ENCODE data around the gene PELI2.

PELI2 gene

DNA sequence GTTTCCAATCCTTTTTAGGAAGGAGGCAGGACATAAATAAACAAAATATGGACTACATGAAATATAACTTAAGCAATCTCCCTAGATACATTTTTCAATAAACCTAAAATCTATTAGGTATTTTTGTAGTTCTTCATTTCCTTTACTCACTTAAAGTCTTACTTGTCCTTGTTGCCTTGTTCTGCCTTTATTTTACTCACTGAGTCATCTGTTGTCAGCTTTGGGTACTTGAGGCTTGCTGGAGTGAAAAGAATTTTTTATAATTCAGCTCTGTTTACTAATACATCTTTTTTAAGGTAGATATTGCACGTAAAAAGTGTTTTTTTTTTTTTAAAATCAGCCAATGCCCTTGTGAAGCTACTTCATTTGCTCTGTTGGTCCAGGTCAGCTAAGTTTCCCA is 216.2 kb downstream of the PELI2 start:
- Histone ChIP-seq H2AFZ (ENCODE audit: low read depth) (no peak overlapping the region), H3K27me3 (ENCODE audit: insufficient read depth, low read depth) (no peaks in the 10 kb centered on the region), H3K27ac (no peak overlapping the region), H3K9ac (no peak overlapping the region), H3K4me3 (IDR thresholded peaks at IDR 0.05; ENCODE audit: insufficient read depth, low read depth, low read length) (no peak overlapping the region), H4K20me1 (ENCODE audit: insufficient read depth) (no peaks in the 10 kb centered on the region), H3K79me2 (ENCODE audit: insufficient read depth, low read depth) (no peaks in the 10 kb centered on the region), H3K36me3 (ENCODE audit: insufficient read depth) (no peaks in the 10 kb centered on the region), H3K4me2 (no peak overlapping the region), H3K4me1 (ENCODE audit: low read depth, poor library complexity, severe bottlenecking) (no peaks in the 10 kb centered on the region)
- no peak for TF ChIP-seq CTCF (conservative IDR thresholded peaks at IDR 0.05; ENCODE audit: low read depth, low read length)

- H3K4me1 ChIP-seq (ENCODE audit: low read depth, poor library complexity, severe bottlenecking): peaks cover 3% of the 10 kb centered on the region
- no peak overlapping the region for H3K4me3 ChIP-seq (IDR thresholded peaks at IDR 0.05; ENCODE audit: insufficient read depth, low read depth, low read length)
- H3K9ac ChIP-seq: no peak overlapping the region
- no peak for TF ChIP-seq CTCF (conservative IDR thresholded peaks at IDR 0.05; ENCODE audit: low read depth, low read length)
- no peaks in the 10 kb centered on the region for H3K79me2 ChIP-seq (ENCODE audit: insufficient read depth, low read depth)
- H3K27ac ChIP-seq: no peak overlapping the region
- H2AFZ ChIP-seq (ENCODE audit: low read depth): no peak overlapping the region
- no peaks in the 10 kb centered on the region for H3K27me3 ChIP-seq (ENCODE audit: insufficient read depth, low read depth)
- no peaks in the 10 kb centered on the region for H3K36me3 ChIP-seq (ENCODE audit: insufficient read depth)
- no peaks in the 10 kb centered on the region for H4K20me1 ChIP-seq (ENCODE audit: insufficient read depth)
- H3K4me2 ChIP-seq: no peak overlapping the region
These were observed 220.5 kb downstream of the PELI2 start for GRCh38 chr14:56338674-56339073.

DNA sequence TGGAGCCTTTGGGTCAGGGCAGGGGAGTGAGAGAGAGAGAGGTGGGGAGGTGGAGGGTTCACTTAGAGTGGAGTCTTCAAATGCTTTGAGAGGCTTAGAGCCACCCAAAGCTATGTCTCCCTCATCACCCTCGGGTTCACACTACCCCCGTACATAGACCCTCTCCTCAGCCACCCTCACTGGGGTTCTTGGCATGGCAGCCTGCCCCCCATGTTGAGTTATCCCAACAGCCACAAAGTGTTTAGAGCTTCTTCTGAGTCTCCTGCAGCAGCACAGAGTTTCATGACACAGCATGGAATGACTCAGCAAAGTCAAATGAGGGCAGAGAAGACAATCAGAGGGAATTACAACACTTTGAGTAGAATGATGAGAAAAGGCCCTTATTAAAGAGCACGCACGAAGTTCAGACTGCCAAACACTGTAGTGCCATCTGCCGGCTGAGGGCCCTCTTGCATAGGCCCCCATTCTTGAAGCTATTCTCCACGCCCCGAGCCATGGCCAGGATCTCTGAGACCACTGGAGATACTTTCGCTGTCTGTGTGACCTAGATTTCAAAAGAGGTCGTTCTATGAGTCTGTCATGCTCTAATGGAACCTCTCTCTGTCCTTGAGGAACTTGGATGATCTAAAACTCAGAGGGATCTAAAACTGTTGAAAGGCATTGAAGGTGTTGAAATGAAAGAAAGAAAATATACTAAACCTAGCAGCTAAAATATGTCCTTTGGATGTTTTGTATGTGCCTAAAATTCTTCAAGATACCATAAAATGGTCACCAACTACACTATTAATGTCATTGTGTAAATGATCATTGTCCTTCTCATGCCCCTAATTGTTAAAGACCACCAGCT is 221.9 kb downstream of the PELI2 start:
- Histone ChIP-seq H3K4me1 (ENCODE audit: low read depth, poor library complexity, severe bottlenecking) (peaks cover 3% of the 10 kb centered on the region), H3K27ac (no peak overlapping the region), H4K20me1 (ENCODE audit: insufficient read depth) (no peaks in the 10 kb centered on the region), H3K4me3 (IDR thresholded peaks at IDR 0.05; ENCODE audit: insufficient read depth, low read depth, low read length) (no peak overlapping the region), H3K4me2 (no peak overlapping the region; the same call in 1 of the 2 replicates), H3K27me3 (ENCODE audit: insufficient read depth, low read depth) (no peaks in the 10 kb centered on the region), H3K9ac (no peak overlapping the region), H2AFZ (ENCODE audit: low read depth) (peak overlapping the region; percentile 57; the same call in 1 of the 2 replicates), H3K36me3 (ENCODE audit: insufficient read depth) (no peaks in the 10 kb centered on the region), H3K79me2 (ENCODE audit: insufficient read depth, low read depth) (no peaks in the 10 kb centered on the region)
- TF ChIP-seq CTCF (conservative IDR thresholded peaks at IDR 0.05; ENCODE audit: low read depth, low read length): peak; percentile 70

GRCh38 chr14:56340932-56341331 is 222.7 kb downstream of the PELI2 start:
- no peaks in the 10 kb centered on the region for H3K79me2 ChIP-seq (ENCODE audit: insufficient read depth, low read depth)
- peaks cover 3% of the 10 kb centered on the region for H3K4me1 ChIP-seq (ENCODE audit: low read depth, poor library complexity, severe bottlenecking)
- no peak overlapping the region for H3K9ac ChIP-seq
- H3K4me2 ChIP-seq: no peak overlapping the region
- no peaks in the 10 kb centered on the region for H4K20me1 ChIP-seq (ENCODE audit: insufficient read depth)
- no peak for TF ChIP-seq CTCF (conservative IDR thresholded peaks at IDR 0.05; ENCODE audit: low read depth, low read length)
- H3K36me3 ChIP-seq (ENCODE audit: insufficient read depth): no peaks in the 10 kb centered on the region
- H3K27me3 ChIP-seq (ENCODE audit: insufficient read depth, low read depth): no peaks in the 10 kb centered on the region
- no peak overlapping the region for H3K27ac ChIP-seq
- no peak overlapping the region for H2AFZ ChIP-seq (ENCODE audit: low read depth)
- no peak overlapping the region for H3K4me3 ChIP-seq (IDR thresholded peaks at IDR 0.05; ENCODE audit: insufficient read depth, low read depth, low read length)
